ENCODE measurements around the gene IQCK.
A peak's percentile ranks its signal among the peaks of the same experiment; 100 is the strongest.

IQCK gene

DNA sequence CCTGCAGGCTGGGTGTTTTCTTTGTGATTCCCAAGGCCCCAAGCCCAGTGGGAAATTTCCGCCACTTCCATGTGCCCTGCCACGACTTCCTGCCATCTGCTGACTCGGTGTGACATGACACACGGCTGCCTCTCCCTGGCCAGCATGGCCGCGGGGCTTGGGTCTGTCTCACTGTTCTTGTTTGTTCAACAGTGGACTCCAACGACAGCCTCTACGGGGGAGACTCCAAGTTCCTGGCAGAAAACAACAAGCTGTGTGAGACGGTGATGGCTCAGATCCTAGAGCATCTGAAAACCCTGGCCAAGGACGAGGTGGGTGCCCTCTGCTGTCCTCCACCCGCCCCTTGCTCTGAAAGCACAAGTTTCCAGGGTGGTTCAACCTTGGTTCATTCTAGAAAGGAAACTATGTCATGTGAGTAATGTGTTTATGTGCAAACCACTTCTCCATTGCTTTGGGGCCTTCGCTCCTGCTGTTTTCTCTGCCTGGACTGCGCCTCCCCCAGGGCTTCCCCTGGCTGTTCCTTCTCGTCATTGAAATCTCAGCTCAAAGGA is 26.8 kb upstream of the IQCK start:
- no peak overlapping the region for H3K4me3 ChIP-seq (ENCODE audit: low read length)
- TF ChIP-seq, protein P1, sequence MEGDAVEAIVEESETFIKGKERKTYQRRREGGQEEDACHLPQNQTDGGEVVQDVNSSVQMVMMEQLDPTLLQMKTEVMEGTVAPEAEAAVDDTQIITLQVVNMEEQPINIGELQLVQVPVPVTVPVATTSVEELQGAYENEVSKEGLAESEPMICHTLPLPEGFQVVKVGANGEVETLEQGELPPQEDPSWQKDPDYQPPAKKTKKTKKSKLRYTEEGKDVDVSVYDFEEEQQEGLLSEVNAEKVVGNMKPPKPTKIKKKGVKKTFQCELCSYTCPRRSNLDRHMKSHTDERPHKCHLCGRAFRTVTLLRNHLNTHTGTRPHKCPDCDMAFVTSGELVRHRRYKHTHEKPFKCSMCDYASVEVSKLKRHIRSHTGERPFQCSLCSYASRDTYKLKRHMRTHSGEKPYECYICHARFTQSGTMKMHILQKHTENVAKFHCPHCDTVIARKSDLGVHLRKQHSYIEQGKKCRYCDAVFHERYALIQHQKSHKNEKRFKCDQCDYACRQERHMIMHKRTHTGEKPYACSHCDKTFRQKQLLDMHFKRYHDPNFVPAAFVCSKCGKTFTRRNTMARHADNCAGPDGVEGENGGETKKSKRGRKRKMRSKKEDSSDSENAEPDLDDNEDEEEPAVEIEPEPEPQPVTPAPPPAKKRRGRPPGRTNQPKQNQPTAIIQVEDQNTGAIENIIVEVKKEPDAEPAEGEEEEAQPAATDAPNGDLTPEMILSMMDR (conservative IDR thresholded peaks at IDR 0.05; ENCODE audit: low read depth, low read length): no peak
- no peak for DNase-seq (ENCODE audit: low read depth)

DNA sequence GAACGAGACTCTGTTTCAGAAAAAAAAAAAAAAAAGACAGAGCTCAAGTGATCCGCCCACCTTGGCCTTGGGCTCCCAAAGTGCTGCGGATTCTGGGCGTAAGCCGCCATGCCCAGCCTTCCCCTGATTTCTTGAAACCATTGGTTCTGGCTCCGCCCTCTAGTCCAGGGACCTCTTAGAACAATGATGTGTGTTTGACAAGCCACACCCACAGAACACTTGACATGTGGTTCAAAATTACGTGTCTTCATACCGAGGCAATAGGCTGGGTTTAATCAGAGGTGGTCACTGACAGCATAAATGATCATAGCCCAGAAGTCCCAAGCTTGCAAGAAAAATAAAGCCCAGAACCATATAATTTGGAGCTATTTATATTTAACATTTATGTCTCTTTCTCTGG is 23.1 kb upstream of the IQCK start:
- TF ChIP-seq, protein P1 (conservative IDR thresholded peaks at IDR 0.05; ENCODE audit: low read depth, low read length): no peak
- no peak for DNase-seq (ENCODE audit: low read depth)
- no peak overlapping the region for H3K4me3 ChIP-seq (ENCODE audit: low read length)

DNA sequence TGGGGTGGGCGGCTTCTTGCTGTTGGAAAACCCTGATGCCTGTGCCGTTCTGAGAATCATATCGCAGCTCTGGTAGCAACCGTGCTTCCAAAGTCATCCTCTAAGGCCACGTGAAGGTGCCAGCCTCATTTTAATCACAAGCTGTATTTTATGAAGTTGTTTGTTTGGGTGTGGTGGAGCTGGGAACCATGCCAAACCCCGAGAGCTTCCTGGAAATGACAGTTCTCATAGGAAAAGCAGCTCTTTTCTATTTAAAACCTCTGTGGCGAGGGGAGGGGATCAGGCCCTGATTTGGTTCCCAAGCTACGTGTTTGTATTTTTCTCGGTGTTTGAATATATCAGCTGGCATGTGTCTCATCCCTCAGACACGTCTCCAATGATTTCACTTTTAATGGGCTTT is 21.7 kb upstream of the IQCK start:
- DNase-seq (ENCODE audit: low read depth): peak; percentile 89
- H3K4me3 ChIP-seq (ENCODE audit: low read length): no peak overlapping the region
- TF ChIP-seq, protein P1 (conservative IDR thresholded peaks at IDR 0.05; ENCODE audit: low read depth, low read length): no peak

DNA sequence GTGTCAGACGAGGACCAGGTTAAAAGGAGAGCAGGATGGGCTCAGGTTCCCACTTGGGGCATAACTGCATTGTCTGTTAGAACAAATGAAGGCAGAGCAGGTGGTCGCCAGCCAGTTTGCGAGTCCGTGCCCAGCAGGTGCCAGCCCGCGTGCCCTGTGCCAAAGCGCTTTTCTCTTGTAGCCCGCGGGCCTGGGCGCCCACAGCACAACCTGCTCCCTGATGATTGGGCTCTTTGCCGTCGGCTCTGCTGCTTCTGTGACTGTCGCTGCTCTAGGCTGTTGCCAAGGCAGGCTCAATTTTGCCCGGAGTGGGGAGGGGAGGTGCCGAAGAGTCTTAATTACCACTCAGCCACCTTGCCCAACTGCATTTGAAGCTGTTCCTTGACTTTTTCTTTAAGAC is 21.1 kb upstream of the IQCK start:
- H3K4me3 ChIP-seq (ENCODE audit: low read length): no peak overlapping the region
- DNase-seq (ENCODE audit: low read depth): no peak
- TF ChIP-seq, protein P1 (conservative IDR thresholded peaks at IDR 0.05; ENCODE audit: low read depth, low read length): no peak

DNA sequence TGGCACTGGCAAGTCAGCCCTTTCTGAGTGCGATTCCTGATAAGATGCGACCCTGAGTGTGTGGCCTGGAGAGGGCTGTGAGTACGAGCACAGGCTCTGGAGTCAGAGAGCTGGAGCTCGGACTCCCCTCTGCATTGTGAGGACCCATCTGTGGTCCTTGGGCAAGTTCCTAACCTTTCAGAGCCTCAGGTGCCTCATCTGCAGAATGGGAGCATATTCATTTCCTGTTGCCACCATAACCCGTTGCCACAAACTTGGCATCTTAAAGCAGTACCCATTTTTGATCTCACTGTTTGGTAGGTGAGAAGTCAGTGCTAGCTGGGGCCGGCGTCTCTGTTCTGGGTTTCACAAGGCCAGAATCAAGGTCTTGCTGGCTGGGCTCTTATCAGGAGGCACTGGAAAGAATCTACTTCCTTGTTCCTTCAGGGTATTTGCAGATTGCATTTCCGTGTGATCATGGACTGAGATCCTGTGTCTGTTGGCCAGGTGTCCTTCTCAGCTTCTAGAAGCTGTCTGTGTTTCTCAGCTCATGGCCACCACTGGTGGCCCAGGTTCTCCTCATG is 20.2 kb upstream of the IQCK start:
- no peak for DNase-seq (ENCODE audit: low read depth)

DNA sequence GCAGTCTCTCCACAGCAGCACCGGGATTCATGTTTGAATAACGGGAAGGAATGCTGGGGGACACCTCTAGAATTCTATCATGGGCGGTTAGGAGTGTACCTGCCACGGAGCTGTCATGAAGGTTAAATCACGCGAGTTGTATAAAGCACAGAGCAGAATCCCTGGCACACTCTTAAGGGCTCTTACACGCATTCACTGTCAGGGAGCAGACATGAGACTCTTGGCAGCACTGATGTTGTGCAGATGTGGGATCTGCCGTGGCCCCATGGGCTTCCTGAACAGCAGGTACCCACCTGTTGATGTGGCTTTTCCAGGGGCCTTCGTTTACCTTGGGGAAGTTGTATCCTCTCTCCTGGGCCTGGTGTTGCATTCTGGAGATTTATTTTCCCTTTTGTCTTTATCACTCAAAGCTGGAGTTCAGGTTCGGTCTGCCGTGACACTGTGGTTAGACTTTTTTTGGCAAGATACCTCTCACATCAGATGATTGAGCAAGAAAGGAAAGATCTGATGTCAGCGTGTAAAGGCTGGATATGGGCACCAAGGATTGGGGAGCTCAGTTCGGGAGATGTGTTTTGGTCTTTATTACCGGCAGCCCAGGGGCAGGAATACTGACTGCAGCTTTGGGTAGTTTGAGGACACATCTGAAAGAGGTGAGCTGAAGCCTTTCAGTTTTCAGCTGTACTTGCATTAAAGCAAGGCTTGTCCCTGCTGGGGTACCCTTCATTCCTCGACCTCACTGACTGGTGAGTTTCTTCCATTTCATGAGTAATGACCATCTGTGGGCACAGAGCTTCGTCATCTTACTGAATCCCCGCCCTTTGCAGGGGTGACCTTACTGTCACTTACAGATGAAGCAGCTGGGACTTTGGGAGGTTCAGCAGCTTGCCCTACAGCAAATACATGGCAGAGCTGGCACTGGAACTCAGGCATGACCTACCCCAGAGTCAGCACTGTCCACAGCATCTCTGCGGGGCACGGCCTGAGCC is 19.3 kb upstream of the IQCK start:
- no peak for DNase-seq (ENCODE audit: low read depth)
- no peak overlapping the region for H3K4me3 ChIP-seq (ENCODE audit: low read length)
- TF ChIP-seq, protein P1 (conservative IDR thresholded peaks at IDR 0.05; ENCODE audit: low read depth, low read length): no peak

More for the DNA sequence above, 20.2 kb upstream of the IQCK start:
- no peak overlapping the region for H3K4me3 ChIP-seq (ENCODE audit: low read length)
- TF ChIP-seq, protein P1 (conservative IDR thresholded peaks at IDR 0.05; ENCODE audit: low read depth, low read length): no peak

Measured in retinal pigment epithelial cell (primary cell).